ENCODE measurements around the gene CTDSPL2.

DNA sequence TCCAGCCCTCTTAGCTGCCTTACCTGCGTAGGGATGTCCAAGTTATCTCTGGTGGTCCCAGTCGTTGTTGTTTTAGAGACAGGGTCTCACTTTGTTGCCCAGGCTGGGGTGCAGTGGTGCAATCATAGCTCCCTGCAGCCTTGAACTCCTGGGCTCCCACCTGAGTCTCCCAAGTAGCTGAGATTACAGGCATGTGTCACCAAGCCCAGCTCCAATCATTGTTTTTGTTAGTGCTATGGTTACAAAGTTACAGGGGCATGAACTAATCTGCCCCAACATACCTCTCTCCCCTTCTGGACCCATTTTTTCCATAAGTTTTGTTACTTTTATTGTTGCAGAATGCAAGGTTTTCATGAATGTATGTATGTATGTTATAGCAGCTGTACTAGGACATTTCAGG lies 54.7 kb downstream of the CTDSPL2 start:
- TF ChIP-seq, protein P1, sequence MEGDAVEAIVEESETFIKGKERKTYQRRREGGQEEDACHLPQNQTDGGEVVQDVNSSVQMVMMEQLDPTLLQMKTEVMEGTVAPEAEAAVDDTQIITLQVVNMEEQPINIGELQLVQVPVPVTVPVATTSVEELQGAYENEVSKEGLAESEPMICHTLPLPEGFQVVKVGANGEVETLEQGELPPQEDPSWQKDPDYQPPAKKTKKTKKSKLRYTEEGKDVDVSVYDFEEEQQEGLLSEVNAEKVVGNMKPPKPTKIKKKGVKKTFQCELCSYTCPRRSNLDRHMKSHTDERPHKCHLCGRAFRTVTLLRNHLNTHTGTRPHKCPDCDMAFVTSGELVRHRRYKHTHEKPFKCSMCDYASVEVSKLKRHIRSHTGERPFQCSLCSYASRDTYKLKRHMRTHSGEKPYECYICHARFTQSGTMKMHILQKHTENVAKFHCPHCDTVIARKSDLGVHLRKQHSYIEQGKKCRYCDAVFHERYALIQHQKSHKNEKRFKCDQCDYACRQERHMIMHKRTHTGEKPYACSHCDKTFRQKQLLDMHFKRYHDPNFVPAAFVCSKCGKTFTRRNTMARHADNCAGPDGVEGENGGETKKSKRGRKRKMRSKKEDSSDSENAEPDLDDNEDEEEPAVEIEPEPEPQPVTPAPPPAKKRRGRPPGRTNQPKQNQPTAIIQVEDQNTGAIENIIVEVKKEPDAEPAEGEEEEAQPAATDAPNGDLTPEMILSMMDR (conservative IDR thresholded peaks at IDR 0.05; ENCODE audit: low read length): no peak
- no peak for TF ChIP-seq EZH2phosphoT487 (IDR thresholded peaks at IDR 0.05; ENCODE audit: borderline replicate concordance)

Measured in Loucy (cell line).